A673 (cell line): ENCODE measurements around the gene TMEM271. TPM values are rescaled to one million over a fixed set of nuclear protein-coding genes. Genes with fewer than 3 reads are reported as not detected.

Source experiments
- BruUV-seq: library from RNA; stranded (reverse); fragments of 400-500 nt; replicated peaks from 2 replicates; lab custom pipeline; 2021; lab: Mats Ljungman, UMichigan
- CTCF ChIA-PET: fragments of 300-600 bp; sonication (Branson Sonifier 250); formaldehyde crosslinking; loops from one replicate; lab custom pipeline; 2022; ENCODE audit warnings: antibody characterized with exemption; lab: Charles Lee
- POLR2A ChIA-PET: fragments of 300-600 bp; sonication (Branson Sonifier 250); formaldehyde crosslinking; loops from one replicate; lab custom pipeline; 2022; ENCODE audit warnings: antibody characterized with exemption; ENCODE audit not compliant: low non-redundant PET; lab: Charles Lee
- DNase-seq: peaks from one replicate; pipeline ENCODE4 v3.0.0-alpha.2; 2015; ENCODE audit warnings: low spot score
- H3K27ac ChIP-seq: fragments of 200-600 bp; sonication (generic); 2 replicates; pipeline ENCODE4 v1.5.1; 2016; ENCODE audit warnings: mixed run types, low read depth, mild to moderate bottlenecking, mixed read lengths, antibody characterized with exemption, low read length; ENCODE audit not compliant: poor library complexity, severe bottlenecking
- H3K27me3 ChIP-seq: fragments of 200-600 bp; sonication (generic); replicated peaks from 2 replicates; pipeline ENCODE4 v1.6.1; 2017; ENCODE audit warnings: mixed run types, low read depth, mild to moderate bottlenecking, mixed read lengths, antibody characterized with exemption, low read length; ENCODE audit not compliant: insufficient read depth, poor library complexity
- H3K36me3 ChIP-seq: fragments of 200-600 bp; sonication (generic); 2 replicates; pipeline ENCODE4 v1.6.1; 2016; ENCODE audit warnings: mixed run types, mild to moderate bottlenecking, mixed read lengths, antibody characterized with exemption, low read length; ENCODE audit not compliant: insufficient read depth, poor library complexity, severe bottlenecking
- H3K4me1 ChIP-seq: fragments of 200-600 bp; sonication (generic); 2 replicates; pipeline ENCODE4 v1.6.1; 2017; ENCODE audit warnings: mixed run types, mild to moderate bottlenecking, mixed read lengths, antibody characterized with exemption, low read length; ENCODE audit not compliant: insufficient read depth, poor library complexity, severe bottlenecking
- H3K4me3 ChIP-seq: fragments of 200-600 bp; sonication (generic); 2 replicates; pipeline ENCODE4 v1.5.1; 2016; ENCODE audit warnings: low read depth, mixed run types, mild to moderate bottlenecking, mixed read lengths, low read length; ENCODE audit not compliant: poor library complexity, severe bottlenecking
- H3K9me3 ChIP-seq: fragments of 200-600 bp; sonication (generic); 2 replicates; pipeline ENCODE4 v1.6.1; 2016; ENCODE audit warnings: mixed run types, low read depth, mild to moderate bottlenecking, mixed read lengths, antibody characterized with exemption, low read length; ENCODE audit not compliant: poor library complexity, severe bottlenecking
- EZH2 ChIP-seq: fragments of 200-600 bp; sonication (generic); IDR thresholded peaks from 2 replicates; pipeline ENCODE4 v1.6.1; 2017; ENCODE audit warnings: borderline replicate concordance, low read depth, mild to moderate bottlenecking, mixed read lengths, antibody characterized with exemption, low read length; ENCODE audit not compliant: poor library complexity, severe bottlenecking
- intact Hi-C: fragments of 100-400 bp; cut with micrococcal nuclease; formaldehyde crosslinking; loops from one replicate; pipeline ENCODE4 v1.10.0; 2022; ENCODE audit not compliant: unreplicated experiment
- total RNA-seq: library from RNA; stranded (reverse); gene quantifications from 2 replicates; pipeline ENCODE4 v1.2.3, GENCODE V29; 2021
- TF ChIP-seq, protein P1 (sequence below): fragments of 300-800, 200-600 bp; sonication (generic); conservative IDR thresholded peaks from 2 replicates; pipeline ENCODE4 v1.5.1; 2017; ENCODE audit warnings: low read depth, mild to moderate bottlenecking, antibody characterized with exemption, low read length, moderate library complexity, mixed read lengths

Gene TMEM271
- total RNA-seq, 1 experiment from 2014 or later: 3.6 TPM

GRCh38 chr4:544386-545105, 31.5 kb downstream of the TMEM271 start:
- intact Hi-C loops: no loop called here
- ChIA-PET POLR2A (no interaction called here), CTCF (no interaction called here)
- no peak overlapping the region for H3K27ac ChIP-seq
- DNase-seq: no peak
- no peaks in the 10 kb centered on the region for H3K9me3 ChIP-seq
- H3K4me1 ChIP-seq: no peaks in the 10 kb centered on the region
- peaks cover 21% of the 10 kb centered on the region for H3K27me3 ChIP-seq
- TF ChIP-seq, protein P1, sequence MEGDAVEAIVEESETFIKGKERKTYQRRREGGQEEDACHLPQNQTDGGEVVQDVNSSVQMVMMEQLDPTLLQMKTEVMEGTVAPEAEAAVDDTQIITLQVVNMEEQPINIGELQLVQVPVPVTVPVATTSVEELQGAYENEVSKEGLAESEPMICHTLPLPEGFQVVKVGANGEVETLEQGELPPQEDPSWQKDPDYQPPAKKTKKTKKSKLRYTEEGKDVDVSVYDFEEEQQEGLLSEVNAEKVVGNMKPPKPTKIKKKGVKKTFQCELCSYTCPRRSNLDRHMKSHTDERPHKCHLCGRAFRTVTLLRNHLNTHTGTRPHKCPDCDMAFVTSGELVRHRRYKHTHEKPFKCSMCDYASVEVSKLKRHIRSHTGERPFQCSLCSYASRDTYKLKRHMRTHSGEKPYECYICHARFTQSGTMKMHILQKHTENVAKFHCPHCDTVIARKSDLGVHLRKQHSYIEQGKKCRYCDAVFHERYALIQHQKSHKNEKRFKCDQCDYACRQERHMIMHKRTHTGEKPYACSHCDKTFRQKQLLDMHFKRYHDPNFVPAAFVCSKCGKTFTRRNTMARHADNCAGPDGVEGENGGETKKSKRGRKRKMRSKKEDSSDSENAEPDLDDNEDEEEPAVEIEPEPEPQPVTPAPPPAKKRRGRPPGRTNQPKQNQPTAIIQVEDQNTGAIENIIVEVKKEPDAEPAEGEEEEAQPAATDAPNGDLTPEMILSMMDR: no peak
- no peak for TF ChIP-seq EZH2
- no TSS peak for BruUV-seq
- H3K4me3 ChIP-seq: no peak overlapping the region
- H3K36me3 ChIP-seq: no peaks in the 10 kb centered on the region

GRCh38 chr4:541271-541670, 34.8 kb downstream of the TMEM271 start:
- no peaks in the 10 kb centered on the region for H3K9me3 ChIP-seq
- TF ChIP-seq, protein P1: no peak
- TF ChIP-seq EZH2: no peak
- no peak overlapping the region for H3K27ac ChIP-seq
- H3K4me1 ChIP-seq: no peaks in the 10 kb centered on the region
- POLR2A ChIA-PET: no interaction called here
- peaks cover 9% of the 10 kb centered on the region for H3K27me3 ChIP-seq
- no TSS peak for BruUV-seq
- intact Hi-C loops: no loop called here
- CTCF ChIA-PET: no interaction called here
- DNase-seq: no peak
- no peaks in the 10 kb centered on the region for H3K36me3 ChIP-seq
- H3K4me3 ChIP-seq: no peak overlapping the region

DNA sequence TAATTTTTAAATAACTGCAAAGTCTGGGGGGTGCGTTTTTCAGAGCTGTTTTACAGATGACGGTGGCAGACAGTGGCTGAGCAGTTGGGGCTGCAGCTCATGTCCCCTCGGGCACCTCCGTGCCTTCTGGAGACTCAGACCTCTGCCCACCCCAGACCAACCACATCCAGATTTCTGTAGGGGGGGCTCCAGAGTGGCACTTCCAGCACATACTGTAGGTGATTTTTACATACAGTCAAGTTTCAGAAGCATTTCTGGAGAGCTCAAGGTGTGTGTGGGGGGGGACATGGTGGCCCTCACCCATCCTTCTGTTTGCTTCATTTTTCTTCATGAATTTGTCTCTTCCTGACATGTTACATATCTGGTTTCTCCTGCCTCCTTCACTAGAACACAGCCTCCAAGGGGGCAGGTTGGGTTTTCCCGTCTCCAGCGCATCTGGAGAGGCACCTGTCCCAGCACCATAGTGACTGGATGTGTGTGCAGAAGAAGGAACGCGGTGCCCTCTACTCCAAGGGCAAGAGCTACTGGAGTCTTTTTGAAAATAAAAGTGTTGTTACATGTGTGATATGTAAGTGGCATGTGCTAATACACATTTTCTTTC, 37.5 kb downstream of the TMEM271 start:
- Histone ChIP-seq H3K36me3 (no peaks in the 10 kb centered on the region), H3K4me1 (no peaks in the 10 kb centered on the region), H3K4me3 (no peak overlapping the region), H3K9me3 (no peaks in the 10 kb centered on the region), H3K27ac (no peak overlapping the region), H3K27me3 (peaks cover 2% of the 10 kb centered on the region)
- TF ChIP-seq, protein P1: no peak
- TF ChIP-seq EZH2: no peak
- ChIA-PET POLR2A (no interaction called here), CTCF (no interaction called here)
- no TSS peak for BruUV-seq
- intact Hi-C loops: no loop called here
- no peak for DNase-seq
